Peyer's patch (tissue), 4 donors: ENCODE data around the gene ESYT3. TPM values are rescaled to one million over a fixed set of nuclear protein-coding genes. Genes with fewer than 3 reads are reported as not detected.
"Not testable (repeated sequence)": the region's sequence is repeated elsewhere in the genome, so short reads cannot be mapped to it uniquely, and the experiment has no call there.

Source experiments
- DNase-seq, 3 donors: peaks; one replicate each; pipeline ENCODE4 v3.0.0-alpha.2; 2017 to 2019
- H3K27ac ChIP-seq, 4 donors: fragments of 200-600 bp; sonication (generic); one replicate each; pipeline ENCODE4 v1.5.1; 2016 to 2019
- H3K27me3 ChIP-seq, 2 donors: fragments of 200-600 bp; sonication (generic); one replicate each; pipeline ENCODE4 v1.5.1; 2019
- H3K36me3 ChIP-seq, 3 donors: fragments of 200-600 bp; sonication (generic); one replicate each; pipeline ENCODE4 v1.5.1; 2016 to 2019
- H3K4me1 ChIP-seq, 4 donors: fragments of 200-600 bp; sonication (generic); one replicate each; pipeline ENCODE4 v1.5.1; 2016 to 2019
- H3K4me3 ChIP-seq, 4 donors: fragments of 200-600 bp; sonication (generic); 1 replicate in 3 of 4; 2 replicates in 1 of 4; pipeline ENCODE4 v1.5.1; 2016 to 2019; ENCODE audit warnings: mild to moderate bottlenecking in 1 of 4
- H3K9me3 ChIP-seq, 4 donors: fragments of 200-600 bp; sonication (generic); one replicate each; pipeline ENCODE4 v1.5.1; 2016 to 2019; ENCODE audit warnings: mild to moderate bottlenecking in 1 of 4
- POLR2A ChIP-seq, 2 donors: fragments of 450-650 bp; IDR thresholded peaks; one replicate each; pipeline ENCODE4 v1.5.1; 2017; ENCODE audit warnings: antibody characterized with exemption in 2 of 2, mild to moderate bottlenecking in 2 of 2, moderate library complexity in 2 of 2
- total RNA-seq, 4 donors: library from RNA; depleted of rRNA; stranded (reverse); fragments of >200 nt; gene quantifications; one replicate each; pipeline ENCODE4 v1.1.0, GENCODE V29; 2016
- TF ChIP-seq, protein P1 (sequence below), 6 experiments: fragments of 450-650 bp in 4 of 6; fragments of 200-600 bp in 2 of 6; sonication (generic) in 1 of 6; IDR thresholded peaks; one replicate each; pipeline ENCODE4 v1.5.1; 2017 to 2019; ENCODE audit warnings: antibody characterized with exemption in 6 of 6, mild to moderate bottlenecking in 3 of 6, moderate library complexity in 1 of 6

The ESYT3 gene
- total RNA-seq, 4 donors from 2014 or later = 0.35 to 2.5 (median 1.5) TPM

DNA sequence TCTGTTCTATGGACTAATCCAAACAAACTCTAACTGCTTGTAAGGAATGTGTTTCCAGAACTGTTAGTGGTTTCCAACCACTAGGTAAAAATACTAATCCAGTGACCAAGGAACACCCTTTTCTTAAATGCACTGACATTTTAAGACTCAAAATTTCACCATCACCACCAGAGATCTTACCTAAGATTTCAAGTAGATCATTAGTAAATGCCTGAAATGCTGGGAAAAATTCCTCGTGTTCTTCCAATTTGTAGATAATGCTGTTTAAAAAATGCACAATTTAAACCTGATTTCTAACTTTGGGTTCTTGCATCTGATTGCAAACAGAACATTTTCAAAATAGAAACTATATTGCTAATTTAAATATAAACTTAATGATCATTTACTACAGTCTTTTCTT is 63.4 kb downstream of the ESYT3 start:
- H3K9me3 ChIP-seq = no peaks in the 10 kb centered on the region
- no peak for DNase-seq
- H3K4me1 ChIP-seq = no peaks in the 10 kb centered on the region
- no peak for TF ChIP-seq POLR2A (IDR thresholded peaks at IDR 0.05)
- no peak overlapping the region for H3K4me3 ChIP-seq
- H3K27me3 ChIP-seq = no peaks in the 10 kb centered on the region
- H3K27ac ChIP-seq = no peak overlapping the region
- peaks cover 0 to 22% (median 0%) of the 10 kb centered on the region in 3 donors for H3K36me3 ChIP-seq

DNA sequence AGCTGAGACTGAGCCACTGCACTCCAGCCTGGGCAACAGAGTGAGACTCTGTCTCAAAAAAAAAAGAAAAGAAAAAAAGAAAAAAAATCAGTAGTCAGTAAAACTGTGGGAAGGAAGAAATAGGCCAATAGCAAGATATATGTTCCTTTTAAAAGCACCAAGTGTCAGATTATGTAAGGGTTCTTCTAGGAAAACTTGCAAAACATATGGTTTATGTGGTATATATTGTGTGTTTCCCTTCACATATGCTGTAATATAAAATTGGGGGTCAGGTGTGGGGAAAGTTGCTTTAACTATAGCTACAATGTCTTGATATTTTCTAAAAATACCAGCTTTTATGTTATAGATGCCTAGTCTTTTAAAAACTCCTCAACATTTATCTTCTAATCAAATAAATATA is 64.6 kb downstream of the ESYT3 start:
- Histone ChIP-seq H3K36me3 (peaks cover 0 to 11% (median 0%) of the 10 kb centered on the region in 3 donors), H3K9me3 (no peaks in the 10 kb centered on the region), H3K27ac (no peak overlapping the region), H3K4me3 (no peak overlapping the region), H3K27me3 (no peaks in the 10 kb centered on the region), H3K4me1 (no peaks in the 10 kb centered on the region)
- no peak for TF ChIP-seq POLR2A (IDR thresholded peaks at IDR 0.05)
- TF ChIP-seq, protein P1, sequence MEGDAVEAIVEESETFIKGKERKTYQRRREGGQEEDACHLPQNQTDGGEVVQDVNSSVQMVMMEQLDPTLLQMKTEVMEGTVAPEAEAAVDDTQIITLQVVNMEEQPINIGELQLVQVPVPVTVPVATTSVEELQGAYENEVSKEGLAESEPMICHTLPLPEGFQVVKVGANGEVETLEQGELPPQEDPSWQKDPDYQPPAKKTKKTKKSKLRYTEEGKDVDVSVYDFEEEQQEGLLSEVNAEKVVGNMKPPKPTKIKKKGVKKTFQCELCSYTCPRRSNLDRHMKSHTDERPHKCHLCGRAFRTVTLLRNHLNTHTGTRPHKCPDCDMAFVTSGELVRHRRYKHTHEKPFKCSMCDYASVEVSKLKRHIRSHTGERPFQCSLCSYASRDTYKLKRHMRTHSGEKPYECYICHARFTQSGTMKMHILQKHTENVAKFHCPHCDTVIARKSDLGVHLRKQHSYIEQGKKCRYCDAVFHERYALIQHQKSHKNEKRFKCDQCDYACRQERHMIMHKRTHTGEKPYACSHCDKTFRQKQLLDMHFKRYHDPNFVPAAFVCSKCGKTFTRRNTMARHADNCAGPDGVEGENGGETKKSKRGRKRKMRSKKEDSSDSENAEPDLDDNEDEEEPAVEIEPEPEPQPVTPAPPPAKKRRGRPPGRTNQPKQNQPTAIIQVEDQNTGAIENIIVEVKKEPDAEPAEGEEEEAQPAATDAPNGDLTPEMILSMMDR (IDR thresholded peaks at IDR 0.05) = no peak
- no peak for DNase-seq

DNA sequence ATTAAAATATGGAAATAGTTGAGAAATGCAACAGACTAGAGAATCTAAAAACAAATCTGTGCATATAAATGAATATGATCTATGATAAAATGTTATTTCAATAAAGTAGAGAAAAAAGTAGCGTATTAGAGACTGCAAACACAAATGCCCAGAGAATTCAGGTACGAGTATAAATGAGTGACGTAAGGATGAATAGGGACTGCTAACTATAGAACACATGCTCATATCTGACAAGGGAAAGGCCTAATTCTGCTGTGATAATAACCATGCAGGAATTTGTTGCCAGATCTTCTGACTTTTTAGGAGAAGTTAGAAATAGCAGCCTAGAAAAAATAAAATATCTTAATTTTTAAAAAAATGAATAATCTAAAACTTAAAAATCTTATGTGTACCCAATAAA is 73.1 kb downstream of the ESYT3 start:
- TF ChIP-seq, protein P1 (IDR thresholded peaks at IDR 0.05) = no peak
- TF ChIP-seq POLR2A (IDR thresholded peaks at IDR 0.05) = no peak
- no peaks in the 10 kb centered on the region for H3K27me3 ChIP-seq
- H3K36me3 ChIP-seq = no peaks in the 10 kb centered on the region
- H3K4me1 ChIP-seq = no peaks in the 10 kb centered on the region
- no peak overlapping the region for H3K4me3 ChIP-seq
- H3K27ac ChIP-seq = no peak overlapping the region
- H3K9me3 ChIP-seq = no peaks in the 10 kb centered on the region
- DNase-seq = no peak

DNA sequence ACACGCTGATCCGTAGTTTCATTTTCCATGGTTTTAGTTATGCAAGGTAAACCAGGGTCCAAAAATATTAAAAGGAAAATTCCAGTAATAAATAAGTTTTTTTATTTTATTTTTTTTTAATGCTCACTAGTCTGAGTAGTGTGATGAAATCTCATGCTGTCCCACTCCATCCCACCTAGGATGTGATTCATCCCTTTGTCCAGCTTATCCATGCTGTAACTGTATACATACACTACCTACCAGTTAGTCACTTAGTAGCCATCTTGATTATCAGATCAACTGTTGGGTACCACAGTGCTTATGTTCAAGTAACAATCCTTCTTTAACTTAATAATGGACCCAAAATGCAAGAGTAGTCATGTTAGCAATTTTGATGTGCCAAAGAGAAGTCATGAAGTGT is 75.2 kb downstream of the ESYT3 start:
- Histone ChIP-seq H3K4me3 (no peak overlapping the region), H3K27me3 (no peaks in the 10 kb centered on the region), H3K27ac (no peak overlapping the region), H3K9me3 (no peaks in the 10 kb centered on the region), H3K4me1 (no peaks in the 10 kb centered on the region), H3K36me3 (no peaks in the 10 kb centered on the region)
- TF ChIP-seq POLR2A (IDR thresholded peaks at IDR 0.05) = no peak
- TF ChIP-seq, protein P1 (IDR thresholded peaks at IDR 0.05) = no peak
- no peak for DNase-seq

DNA sequence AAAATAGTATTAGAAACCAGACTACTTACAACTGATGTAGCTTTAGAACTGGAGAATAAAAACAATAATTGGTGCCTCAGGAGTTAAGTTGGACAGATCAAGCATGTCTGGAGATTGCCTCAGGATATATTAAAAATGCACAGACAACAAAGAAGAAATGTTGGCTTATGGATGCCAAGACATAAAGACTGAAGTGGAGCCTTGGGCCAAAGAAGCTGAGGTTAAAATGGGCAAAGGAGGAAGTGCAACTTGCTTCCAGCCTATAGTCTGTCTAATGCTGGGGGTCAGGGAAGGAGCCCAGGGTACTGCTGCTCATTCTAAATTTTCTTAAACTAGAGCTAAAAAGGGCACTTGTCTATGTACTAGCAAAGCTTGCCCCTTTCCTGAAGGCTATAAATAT is 77.5 kb downstream of the ESYT3 start:
- no peak for DNase-seq
- Histone ChIP-seq H3K4me1 (no peaks in the 10 kb centered on the region), H3K36me3 (no peaks in the 10 kb centered on the region), H3K4me3 (no peak overlapping the region), H3K9me3 (no peaks in the 10 kb centered on the region), H3K27ac (no peak overlapping the region), H3K27me3 (no peaks in the 10 kb centered on the region)
- TF ChIP-seq POLR2A (IDR thresholded peaks at IDR 0.05) = no peak
- TF ChIP-seq, protein P1 (IDR thresholded peaks at IDR 0.05) = no peak

DNA sequence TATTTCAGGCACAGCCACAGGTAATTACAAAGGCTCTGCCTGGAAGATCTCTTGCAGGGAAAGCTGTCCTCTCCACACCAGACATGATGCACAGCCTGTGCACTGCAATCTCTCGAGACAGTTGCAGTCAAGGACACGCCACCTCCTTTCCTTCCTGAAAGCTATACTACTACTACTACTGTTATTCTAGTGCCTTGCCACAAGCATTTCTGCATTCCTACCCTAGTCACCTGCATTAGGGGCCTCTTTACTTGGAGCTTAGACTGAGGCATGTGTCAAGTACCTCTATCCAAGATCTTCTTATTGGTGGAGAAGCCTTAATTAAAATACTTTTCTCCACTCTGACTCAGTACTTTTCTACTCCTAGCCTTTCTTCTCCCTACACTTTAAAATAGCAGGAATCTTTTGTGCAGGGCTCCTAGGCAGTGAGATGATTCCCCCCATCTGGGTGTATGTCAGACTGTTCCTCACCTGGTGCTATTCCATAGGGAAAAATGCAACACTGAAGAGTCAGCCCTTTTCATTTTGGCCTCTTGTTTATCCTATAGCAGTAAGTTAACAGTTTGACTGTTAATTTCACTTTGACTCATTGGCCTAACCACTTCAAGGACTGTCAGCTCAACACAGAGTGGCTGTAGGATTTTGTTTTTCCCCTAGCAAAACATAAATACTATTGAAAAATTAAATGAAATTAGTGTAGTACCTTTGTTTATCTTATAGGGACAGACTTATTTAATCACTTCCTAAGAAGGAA is 78.9 kb downstream of the ESYT3 start:
- no peak for TF ChIP-seq POLR2A (IDR thresholded peaks at IDR 0.05)
- TF ChIP-seq, protein P1 (IDR thresholded peaks at IDR 0.05) = no peak
- H3K27ac ChIP-seq = no peak overlapping the region
- no peak overlapping the region for H3K4me3 ChIP-seq
- DNase-seq = no peak
- peaks cover 0 to 8% (median 0%) of the 10 kb centered on the region in 3 donors for H3K36me3 ChIP-seq
- H3K4me1 ChIP-seq = no peaks in the 10 kb centered on the region
- H3K9me3 ChIP-seq = peaks cover 0 to 10% (median 4%) of the 10 kb centered on the region in 4 donors
- no peaks in the 10 kb centered on the region for H3K27me3 ChIP-seq

DNA sequence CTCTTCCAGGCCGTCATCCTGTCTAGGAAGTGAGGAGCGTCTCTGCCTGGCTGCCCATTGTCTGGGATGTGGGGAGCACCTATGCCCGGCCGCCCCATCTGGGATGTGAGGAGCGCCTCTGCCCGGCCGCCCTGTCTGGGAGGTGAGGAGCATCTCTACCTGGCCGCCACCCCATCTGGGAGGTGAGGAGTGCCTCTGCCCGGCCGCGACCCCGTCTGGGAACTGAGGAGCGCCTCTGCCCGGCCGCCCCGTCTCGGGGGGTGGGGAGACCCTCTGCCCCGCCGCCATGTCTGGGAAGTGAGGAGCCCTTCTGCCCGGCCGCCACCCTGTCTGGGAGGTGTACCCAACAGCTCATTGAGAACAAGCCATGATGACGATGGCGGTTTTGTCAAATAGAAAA is 87.0 kb downstream of the ESYT3 start:
- not testable (repeated sequence) for H3K4me3 ChIP-seq, H3K4me1 ChIP-seq, H3K27me3 ChIP-seq, DNase-seq, H3K27ac ChIP-seq
- peaks cover 0 to 24% (median 0%) of the 10 kb centered on the region in 3 donors for H3K36me3 ChIP-seq
- H3K9me3 ChIP-seq = peaks cover 0 to 12% (median 5%) of the 10 kb centered on the region in 4 donors
